Measurements from ENCODE around the gene FAM83B. TPM values are rescaled to one million over a fixed set of nuclear protein-coding genes. Genes with fewer than 3 reads are reported as not detected.

The FAM83B gene
- total and polyA plus RNA-seq, 2 of the 13 experiments (the other 11 are each of a cell fraction or from before 2014, with no cell fraction given) = not detected

- TF ChIP-seq ZNF503 (CRISPR knock-in tag; IDR thresholded peaks at IDR 0.05) (peak; percentile 6; the same call in 1 of the 2 replicates), ZNF883 (CRISPR knock-in tag; IDR thresholded peaks at IDR 0.05; ENCODE audit: not compliant biosample characterization) (no peak), NCOA2 (CRISPR knock-in tag; IDR thresholded peaks at IDR 0.05) (peak; percentile 73), MLX (CRISPR knock-in tag; IDR thresholded peaks at IDR 0.05) (0 out of 2 replicates have a peak, but pooled peaks have one; percentile 49), ZNF326 (CRISPR knock-in tag; IDR thresholded peaks at IDR 0.05; ENCODE audit: borderline replicate concordance) (no peak), ZNF572 (CRISPR knock-in tag; IDR thresholded peaks at IDR 0.05) (no peak), ZUFSP (CRISPR knock-in tag; IDR thresholded peaks at IDR 0.05; ENCODE audit: borderline replicate concordance) (no peak), HOXA3 (CRISPR knock-in tag; IDR thresholded peaks at IDR 0.05) (0 out of 2 replicates have a peak, but pooled peaks have one; percentile 27), ZNF629 (CRISPR knock-in tag; conservative IDR thresholded peaks at IDR 0.05) (no peak), ZNF558 (CRISPR knock-in tag; IDR thresholded peaks at IDR 0.05; ENCODE audit: borderline replicate concordance) (no peak), ZNF44 (CRISPR knock-in tag; IDR thresholded peaks at IDR 0.05) (no peak), YEATS4 (CRISPR knock-in tag; IDR thresholded peaks at IDR 0.05; ENCODE audit: borderline replicate concordance) (0 out of 2 replicates have a peak, but pooled peaks have one; percentile 19), ZNF597 (CRISPR knock-in tag; IDR thresholded peaks at IDR 0.05) (no peak), PATZ1 (CRISPR knock-in tag; IDR thresholded peaks at IDR 0.05) (peak; percentile 52), E2F5 (CRISPR knock-in tag; conservative IDR thresholded peaks at IDR 0.05) (no peak), ARNT2 (CRISPR knock-in tag; IDR thresholded peaks at IDR 0.05; ENCODE audit: low read depth) (no peak), DMAP1 (CRISPR knock-in tag; IDR thresholded peaks at IDR 0.05) (0 out of 2 replicates have a peak, but pooled peaks have one; percentile 29), ZNF432 (CRISPR knock-in tag; IDR thresholded peaks at IDR 0.05; ENCODE audit: borderline replicate concordance) (no peak), ETV5 (CRISPR knock-in tag; IDR thresholded peaks at IDR 0.05; ENCODE audit: borderline replicate concordance) (no peak; the same call in 1 of the 2 replicates), ZNF703 (CRISPR knock-in tag; IDR thresholded peaks at IDR 0.05; ENCODE audit: borderline replicate concordance) (no peak), TARDBP (CRISPR knock-in tag; IDR thresholded peaks at IDR 0.05) (peak; percentile 32; the same call in 1 of the 2 replicates), ZNF33B (CRISPR knock-in tag; IDR thresholded peaks at IDR 0.05) (no peak)
These were observed 82.8 kb downstream of the FAM83B start (continued) for GRCh38 chr6:54929245-54929909.

All from HepG2 (cell line).